Neural progenitor cell (in vitro differentiated cells): ENCODE measurements around the gene GNB1. TPM values are rescaled to one million over a fixed set of nuclear protein-coding genes. Genes with fewer than 3 reads are reported as not detected.

Experiments
- DNase-seq: peaks from one replicate; pipeline ENCODE4 v3.0.0-alpha.2; 2016; ENCODE audit warnings: low spot score
- H2AFZ ChIP-seq: fragments of 200-600 bp; sonication (generic); replicated peaks from 2 replicates; pipeline ENCODE4 v1.6.1; 2016; ENCODE audit warnings: antibody characterized with exemption
- H3F3A ChIP-seq: fragments of 200-600 bp; sonication (generic); 2 replicates; pipeline ENCODE4 v1.6.1; 2016; ENCODE audit warnings: antibody characterized with exemption, low read depth
- H3K27ac ChIP-seq: fragments of 200-600 bp; sonication (generic); 2 replicates; pipeline ENCODE4 v1.5.1; 2016; ENCODE audit warnings: mild to moderate bottlenecking
- H3K27me3 ChIP-seq: fragments of 200-600 bp; sonication (generic); 2 replicates; pipeline ENCODE4 v1.6.1; 2016; ENCODE audit warnings: mild to moderate bottlenecking, moderate library complexity
- H3K36me3 ChIP-seq: fragments of 200-600 bp; sonication (generic); 2 replicates; pipeline ENCODE4 v1.5.1; 2016
- H3K4me1 ChIP-seq: fragments of 200-600 bp; sonication (generic); 2 replicates; pipeline ENCODE4 v1.6.1; 2016; ENCODE audit warnings: mixed run types
- H3K4me2 ChIP-seq: fragments of 200-600 bp; sonication (generic); 2 replicates; pipeline ENCODE4 v1.6.1; 2016
- H3K4me3 ChIP-seq: fragments of 200-600 bp; sonication (generic); 2 replicates; pipeline ENCODE4 v1.5.1; 2016
- H3K79me2 ChIP-seq: fragments of 200-600 bp; sonication (generic); 2 replicates; pipeline ENCODE4 v1.6.1; 2016; ENCODE audit warnings: low read depth
- H3K9ac ChIP-seq: fragments of 200-600 bp; sonication (generic); 2 replicates; pipeline ENCODE4 v1.6.1; 2016
- H3K9me3 ChIP-seq: fragments of 200-600 bp; sonication (generic); 2 replicates; pipeline ENCODE4 v1.5.1; 2016; ENCODE audit warnings: low read depth
- H4K20me1 ChIP-seq: fragments of 200-600 bp; sonication (generic); 2 replicates; pipeline ENCODE4 v1.6.1; 2016; ENCODE audit warnings: low read depth
- H3K27ac Mint-ChIP-seq: 3 replicates; pipeline ENCODE4 v1.8.0; 2021; ENCODE audit warnings: mixed read lengths
- H3K27me3 Mint-ChIP-seq: 2 replicates; pipeline ENCODE4 v1.8.0; 2022; ENCODE audit warnings: low read depth, mild to moderate bottlenecking, inconsistent platforms, moderate library complexity, mixed read lengths; ENCODE audit not compliant: insufficient read depth
- H3K36me3 Mint-ChIP-seq: 3 replicates; pipeline ENCODE4 v1.8.0; 2021; ENCODE audit warnings: mixed read lengths
- H3K4me1 Mint-ChIP-seq: 3 replicates; pipeline ENCODE4 v1.8.0; 2021; ENCODE audit warnings: mixed read lengths
- H3K4me3 Mint-ChIP-seq: 3 replicates; pipeline ENCODE4 v1.8.0; 2021; ENCODE audit warnings: mild to moderate bottlenecking, moderate library complexity, mixed read lengths
- H3K9me3 Mint-ChIP-seq: 3 replicates; pipeline ENCODE4 v1.8.0; 2020; ENCODE audit warnings: mixed read lengths
- EZH2 ChIP-seq: fragments of 200-600 bp; sonication (generic); IDR thresholded peaks from 2 replicates; pipeline ENCODE4 v1.6.1; 2017; ENCODE audit warnings: antibody characterized with exemption, mild to moderate bottlenecking, moderate library complexity
- EZH2phosphoT487 ChIP-seq: fragments of 200-600 bp; sonication (generic); IDR thresholded peaks from 2 replicates; pipeline ENCODE4 v1.6.1; 2017; ENCODE audit warnings: antibody characterized with exemption
- total RNA-seq: library from RNA; depleted of rRNA; stranded (reverse); fragments of >200 nt; gene quantifications from 2 replicates; pipeline ENCODE4 v1.2.3, GENCODE V29; 2015; ENCODE audit warnings: low replicate concordance
- TF ChIP-seq, protein P1 (sequence below): fragments of 200-600 bp; sonication (generic); IDR thresholded peaks from 2 replicates; pipeline ENCODE4 v1.5.1; 2017; ENCODE audit warnings: antibody characterized with exemption, mild to moderate bottlenecking

GNB1 gene
- total RNA-seq, 1 donor from 2014 or later, result 175 TPM

DNA sequence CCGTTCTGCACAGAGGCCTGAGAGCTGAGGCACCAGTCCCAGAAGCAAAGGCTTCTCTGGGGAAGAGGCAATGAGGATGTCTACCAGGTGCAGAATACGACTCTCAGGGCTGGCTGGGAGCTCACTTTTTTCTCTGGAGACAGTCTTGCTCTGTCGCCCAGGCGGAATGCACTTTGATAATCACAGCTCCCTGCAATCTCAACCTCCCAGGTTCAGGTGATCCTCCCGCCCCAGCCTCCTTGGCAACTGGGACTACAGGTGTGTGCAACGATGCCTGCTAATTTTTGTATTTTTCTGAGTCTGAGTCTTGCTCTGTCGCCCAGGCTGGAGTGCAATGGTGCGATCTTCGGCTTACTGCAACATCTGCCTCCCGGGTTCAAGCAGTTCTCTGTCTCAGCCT, 130.2 kb downstream of the GNB1 start:
- DNase-seq, result no peak
- Histone ChIP-seq H3K4me3 (no peak overlapping the region), H4K20me1 (peaks cover 15% of the 10 kb centered on the region), H3F3A (no peaks in the 10 kb centered on the region), H2AFZ (no peak overlapping the region), H3K79me2 (peaks cover 12% of the 10 kb centered on the region), H3K9ac (no peak overlapping the region), H3K4me1 (no peaks in the 10 kb centered on the region), H3K36me3 (no peaks in the 10 kb centered on the region), H3K27me3 (no peaks in the 10 kb centered on the region), H3K27ac (no peak overlapping the region), H3K9me3 (no peaks in the 10 kb centered on the region), H3K4me2 (no peak overlapping the region)
- Mint-ChIP-seq H3K4me1 (peaks cover 2% of the 10 kb centered on the region), H3K27me3 (peaks cover 2% of the 10 kb centered on the region), H3K36me3 (peaks cover 18% of the 10 kb centered on the region), H3K9me3 (no peaks in the 10 kb centered on the region), H3K4me3 (no peak overlapping the region), H3K27ac (no peak overlapping the region)
- TF ChIP-seq EZH2 (no peak), EZH2phosphoT487 (no peak)
- TF ChIP-seq, protein P1, sequence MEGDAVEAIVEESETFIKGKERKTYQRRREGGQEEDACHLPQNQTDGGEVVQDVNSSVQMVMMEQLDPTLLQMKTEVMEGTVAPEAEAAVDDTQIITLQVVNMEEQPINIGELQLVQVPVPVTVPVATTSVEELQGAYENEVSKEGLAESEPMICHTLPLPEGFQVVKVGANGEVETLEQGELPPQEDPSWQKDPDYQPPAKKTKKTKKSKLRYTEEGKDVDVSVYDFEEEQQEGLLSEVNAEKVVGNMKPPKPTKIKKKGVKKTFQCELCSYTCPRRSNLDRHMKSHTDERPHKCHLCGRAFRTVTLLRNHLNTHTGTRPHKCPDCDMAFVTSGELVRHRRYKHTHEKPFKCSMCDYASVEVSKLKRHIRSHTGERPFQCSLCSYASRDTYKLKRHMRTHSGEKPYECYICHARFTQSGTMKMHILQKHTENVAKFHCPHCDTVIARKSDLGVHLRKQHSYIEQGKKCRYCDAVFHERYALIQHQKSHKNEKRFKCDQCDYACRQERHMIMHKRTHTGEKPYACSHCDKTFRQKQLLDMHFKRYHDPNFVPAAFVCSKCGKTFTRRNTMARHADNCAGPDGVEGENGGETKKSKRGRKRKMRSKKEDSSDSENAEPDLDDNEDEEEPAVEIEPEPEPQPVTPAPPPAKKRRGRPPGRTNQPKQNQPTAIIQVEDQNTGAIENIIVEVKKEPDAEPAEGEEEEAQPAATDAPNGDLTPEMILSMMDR, result no peak

DNA sequence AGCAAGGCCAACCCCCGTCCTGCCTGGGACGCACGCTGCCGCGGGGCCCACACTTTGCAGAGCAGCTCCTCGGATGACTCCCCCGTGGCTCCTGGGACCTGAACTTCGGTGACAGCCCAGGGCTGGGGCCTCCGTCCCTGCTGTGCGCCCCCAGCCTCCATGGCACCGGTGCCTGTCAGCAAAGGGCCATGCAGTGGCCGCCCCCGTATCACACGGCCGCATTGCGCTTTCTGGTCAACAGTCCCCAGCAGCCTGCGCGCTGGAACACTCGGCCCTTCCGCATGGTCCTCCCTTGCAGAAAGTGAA, 130.6 kb downstream of the GNB1 start:
- no peak overlapping the region for H3K4me3 ChIP-seq
- peaks cover 2% of the 10 kb centered on the region for H3K27me3 Mint-ChIP-seq
- peaks cover 18% of the 10 kb centered on the region for H3K36me3 Mint-ChIP-seq

DNA sequence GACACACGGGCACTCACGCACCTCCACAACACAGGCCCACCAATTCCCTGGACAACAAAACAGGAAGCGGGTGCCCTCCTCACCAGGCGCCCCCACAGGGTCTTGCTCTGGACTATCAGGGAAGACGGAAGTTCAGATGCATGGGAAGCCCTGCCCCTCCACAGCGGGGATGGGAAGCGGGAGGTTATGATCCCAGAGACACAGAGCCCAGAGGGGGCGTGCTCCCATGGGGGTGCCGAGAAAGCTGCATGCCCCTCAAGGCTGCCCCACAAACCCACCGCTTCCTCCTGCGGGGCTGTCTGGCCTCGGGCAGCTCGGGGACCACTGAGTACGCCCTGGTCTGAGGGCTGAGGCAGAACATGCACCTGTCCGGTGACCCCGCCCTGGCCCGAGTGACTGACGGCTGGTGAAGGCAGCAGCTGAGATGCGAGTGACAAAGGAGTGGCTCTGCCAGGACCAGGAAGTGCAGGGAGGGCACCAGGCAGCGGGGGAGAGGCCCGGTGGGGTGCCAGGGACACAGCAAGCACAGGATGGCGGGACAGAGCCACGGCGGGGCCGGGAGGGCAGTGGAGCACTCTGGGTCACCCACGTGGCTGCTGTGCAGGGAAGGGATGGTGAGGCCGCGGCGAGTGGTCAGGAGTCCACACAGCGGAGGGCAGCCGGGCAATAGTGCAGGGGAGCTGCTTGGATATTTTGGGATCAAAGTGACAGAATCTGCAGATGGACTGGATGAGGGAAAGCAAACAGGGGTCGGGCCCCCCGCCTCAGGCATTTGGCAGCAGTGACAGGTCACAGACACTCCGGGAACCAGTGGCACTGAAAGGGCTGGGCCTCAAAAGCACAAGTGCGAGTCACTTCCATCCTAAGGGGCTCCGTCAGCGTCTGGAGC, 131.2 kb downstream of the GNB1 start:
- H3K27ac ChIP-seq, result no peak overlapping the region
- H3K4me2 ChIP-seq, result no peak overlapping the region
- H3F3A ChIP-seq, result no peaks in the 10 kb centered on the region
- no peaks in the 10 kb centered on the region for H3K9me3 ChIP-seq
- Mint-ChIP-seq H3K27me3 (peaks cover 2% of the 10 kb centered on the region), H3K4me1 (peaks cover 2% of the 10 kb centered on the region), H3K9me3 (no peaks in the 10 kb centered on the region), H3K27ac (no peak overlapping the region), H3K4me3 (no peak overlapping the region), H3K36me3 (peaks cover 18% of the 10 kb centered on the region)
- no peak overlapping the region for H3K9ac ChIP-seq
- no peak overlapping the region for H2AFZ ChIP-seq
- H4K20me1 ChIP-seq, result peaks cover 12% of the 10 kb centered on the region
- H3K4me3 ChIP-seq, result no peak overlapping the region
- H3K36me3 ChIP-seq, result no peaks in the 10 kb centered on the region
- no peak for TF ChIP-seq EZH2phosphoT487
- no peak for TF ChIP-seq EZH2
- TF ChIP-seq, protein P1, result no peak
- no peak for DNase-seq
- H3K27me3 ChIP-seq, result no peaks in the 10 kb centered on the region
- no peaks in the 10 kb centered on the region for H3K4me1 ChIP-seq
- peaks cover 5% of the 10 kb centered on the region for H3K79me2 ChIP-seq

More for the DNA sequence above, 130.6 kb downstream of the GNB1 start:
- Mint-ChIP-seq H3K4me1 (peaks cover 2% of the 10 kb centered on the region), H3K9me3 (no peaks in the 10 kb centered on the region), H3K27ac (no peak overlapping the region), H3K4me3 (no peak overlapping the region)
- Histone ChIP-seq H3K9ac (no peak overlapping the region), H2AFZ (no peak overlapping the region), H3F3A (no peaks in the 10 kb centered on the region), H3K4me2 (no peak overlapping the region), H3K9me3 (no peaks in the 10 kb centered on the region), H3K27ac (no peak overlapping the region), H3K4me1 (no peaks in the 10 kb centered on the region), H3K27me3 (no peaks in the 10 kb centered on the region), H3K36me3 (no peaks in the 10 kb centered on the region), H4K20me1 (peaks cover 12% of the 10 kb centered on the region), H3K79me2 (peaks cover 8% of the 10 kb centered on the region)
- no peak for DNase-seq
- TF ChIP-seq EZH2 (no peak), EZH2phosphoT487 (no peak)
- TF ChIP-seq, protein P1, result no peak
